Natural killer cell (primary cell): ENCODE data around the gene NDUFB5. TPM values are rescaled to one million over a fixed set of nuclear protein-coding genes. Genes with fewer than 3 reads are reported as not detected.

Experiments
- ATAC-seq, 3 donors: fragments of 150-1000 bp in 2 of 3; fragments of 200-7000 bp in 1 of 3; cut with Tn5 transposase; 1 replicate in 1 of 3; 2 replicates in 2 of 3; pipeline ENCODE4 v1.10.0; 2021; ENCODE audit warnings: mild to moderate bottlenecking in 2 of 3, moderate library complexity in 2 of 3
- DNase-seq, 2 donors: peaks; one replicate each; pipeline versions ENCODE4 v3.0.0 to v3.0.0-alpha.2; 2013 to 2021; ENCODE audit warnings: mixed read lengths in 1 of 2
- H3K27ac ChIP-seq: one replicate; pipeline ENCODE4 v1.5.1; 2013; ENCODE audit warnings: mild to moderate bottlenecking, low read length
- H3K27me3 ChIP-seq: one replicate; pipeline ENCODE4 v1.6.1; 2013; ENCODE audit warnings: low read length; ENCODE audit not compliant: control insufficient read depth, insufficient read depth
- H3K36me3 ChIP-seq: one replicate; pipeline ENCODE4 v1.6.1; 2013; ENCODE audit warnings: low read length; ENCODE audit not compliant: control insufficient read depth, insufficient read depth
- H3K4me1 ChIP-seq: one replicate; pipeline ENCODE4 v1.6.1; 2013; ENCODE audit warnings: low read length; ENCODE audit not compliant: control insufficient read depth, insufficient read depth
- H3K4me3 ChIP-seq: one replicate; pipeline ENCODE4 v1.5.1; 2013; ENCODE audit warnings: low read length
- H3K9me3 ChIP-seq: one replicate; pipeline ENCODE4 v1.6.1; 2013; ENCODE audit warnings: low read length; ENCODE audit not compliant: control insufficient read depth, insufficient read depth
- H3K27ac Mint-ChIP-seq, 2 donors: one replicate each; pipeline ENCODE4 v1.8.0; 2022; ENCODE audit warnings: mild to moderate bottlenecking in 2 of 2, mixed read lengths in 2 of 2, moderate library complexity in 1 of 2
- H3K27me3 Mint-ChIP-seq, 2 donors: one replicate each; pipeline ENCODE4 v1.8.0; 2022; ENCODE audit warnings: low read depth in 2 of 2, mixed read lengths in 2 of 2
- H3K36me3 Mint-ChIP-seq: one replicate; pipeline ENCODE4 v1.8.0; 2022; ENCODE audit warnings: mixed read lengths
- H3K4me1 Mint-ChIP-seq, 2 donors: one replicate each; pipeline ENCODE4 v1.8.0; 2022; ENCODE audit warnings: mixed read lengths in 2 of 2
- H3K4me3 Mint-ChIP-seq: one replicate; pipeline ENCODE4 v1.8.0; 2022; ENCODE audit warnings: mild to moderate bottlenecking, moderate library complexity, mixed read lengths
- H3K9me3 Mint-ChIP-seq, 2 donors: one replicate each; pipeline ENCODE4 v1.8.0; 2022; ENCODE audit warnings: mixed read lengths in 2 of 2
- CTCF ChIP-seq: fragments of 200-600 bp; IDR thresholded peaks from one replicate; pipeline ENCODE4 v1.8.0; 2022; ENCODE audit warnings: antibody characterized with exemption
- WGBS: methylation state at CpG from one replicate; pipeline ENCODE4 v1.1.7; 2013; ENCODE audit warnings: missing lambda C conversion rate; ENCODE audit not compliant: insufficient coverage; 5-methylcytosine and 5-hydroxymethylcytosine counted together
- intact Hi-C: fragments of 100-400 bp; cut with micrococcal nuclease; formaldehyde crosslinking; loops from one replicate; pipeline ENCODE4 v1.14.2; 2022
- total RNA-seq, 4 donors: library from RNA; stranded (reverse); fragments of 120-200 nt in 1 of 4; gene quantifications; one replicate each; pipeline versions ENCODE4 v1.2.3 to v1.2.4, GENCODE V29; 2013 to 2022

Gene NDUFB5
- total RNA-seq, 3 donors from 2014 or later (not counting 1 experiment from before 2014, with no cell fraction given), result 19.0 to 25.4 (median 23.9) TPM

- TF ChIP-seq CTCF, result no peak
- Histone ChIP-seq H3K27me3 (no peaks in the 10 kb centered on the region), H3K27ac (no peak overlapping the region), H3K9me3 (no peaks in the 10 kb centered on the region), H3K36me3 (no peaks in the 10 kb centered on the region), H3K4me3 (no peak overlapping the region), H3K4me1 (no peaks in the 10 kb centered on the region)
- no peak overlapping the region for H3K27ac Mint-ChIP-seq
- DNase-seq, result no peak
- no peaks in the 10 kb centered on the region for H3K27me3 Mint-ChIP-seq
- no peaks in the 10 kb centered on the region for H3K36me3 Mint-ChIP-seq
- WGBS, result 88% methylated on average over 4 of the region's 4 CpGs
- ATAC-seq, result no peak
- intact Hi-C loops, result no loop called here
- H3K4me1 Mint-ChIP-seq, result peaks cover 0 to 4% of the 10 kb centered on the region in 2 donors
- H3K4me3 Mint-ChIP-seq, result no peak overlapping the region
- H3K9me3 Mint-ChIP-seq, result no peaks in the 10 kb centered on the region
These were observed 57.2 kb downstream of the NDUFB5 start for GRCh38 chr3:179661777-179662176.

GRCh38 chr3:179663093-179663492 lies 58.5 kb downstream of the NDUFB5 start:
- H3K4me3 ChIP-seq, result no peak overlapping the region
- ATAC-seq, result no peak
- no peak overlapping the region for H3K27ac Mint-ChIP-seq
- TF ChIP-seq CTCF, result no peak
- WGBS, result 100% methylated on average over 1 of the region's 1 CpG
- no peaks in the 10 kb centered on the region for H3K36me3 Mint-ChIP-seq
- intact Hi-C loops, result no loop called here
- H3K4me1 ChIP-seq, result no peaks in the 10 kb centered on the region
- no peaks in the 10 kb centered on the region for H3K27me3 ChIP-seq
- H3K9me3 Mint-ChIP-seq, result no peaks in the 10 kb centered on the region
- no peaks in the 10 kb centered on the region for H3K36me3 ChIP-seq
- H3K27me3 Mint-ChIP-seq, result no peaks in the 10 kb centered on the region
- no peak for DNase-seq
- H3K9me3 ChIP-seq, result no peaks in the 10 kb centered on the region
- no peak overlapping the region for H3K27ac ChIP-seq
- peaks cover 0 to 4% of the 10 kb centered on the region in 2 donors for H3K4me1 Mint-ChIP-seq
- no peak overlapping the region for H3K4me3 Mint-ChIP-seq

GRCh38 chr3:179666030-179666429 lies 61.4 kb downstream of the NDUFB5 start:
- H3K27ac ChIP-seq, result no peak overlapping the region
- H3K27me3 ChIP-seq, result no peaks in the 10 kb centered on the region
- DNase-seq (no peak), ATAC-seq (no peak)
- no peak overlapping the region for H3K4me3 Mint-ChIP-seq
- no peak for TF ChIP-seq CTCF
- no peaks in the 10 kb centered on the region for H3K9me3 Mint-ChIP-seq
- H3K9me3 ChIP-seq, result no peaks in the 10 kb centered on the region
- H3K4me1 ChIP-seq, result no peaks in the 10 kb centered on the region
- H3K4me3 ChIP-seq, result no peak overlapping the region
- H3K36me3 Mint-ChIP-seq, result no peaks in the 10 kb centered on the region
- peaks cover 0 to 4% of the 10 kb centered on the region in 2 donors for H3K4me1 Mint-ChIP-seq
- H3K27ac Mint-ChIP-seq, result no peak overlapping the region
- no peaks in the 10 kb centered on the region for H3K36me3 ChIP-seq
- intact Hi-C loops, result no loop called here
- 88% methylated on average over 1 of the region's 1 CpG for WGBS
- H3K27me3 Mint-ChIP-seq, result no peaks in the 10 kb centered on the region

- no peak for ATAC-seq
- H3K4me3 Mint-ChIP-seq, result no peak overlapping the region
- WGBS, result 88% methylated on average over 8 of the region's 8 CpGs
These were observed 61.9 kb downstream of the NDUFB5 start for GRCh38 chr3:179666436-179667035.

More at GRCh38 chr3:179666436-179667035, 61.9 kb downstream of the NDUFB5 start:
- no peak for TF ChIP-seq CTCF
- no peaks in the 10 kb centered on the region for H3K9me3 Mint-ChIP-seq
- no peak overlapping the region for H3K27ac Mint-ChIP-seq
- H3K27me3 ChIP-seq, result no peaks in the 10 kb centered on the region
- no peaks in the 10 kb centered on the region for H3K36me3 ChIP-seq
- no peak overlapping the region for H3K27ac ChIP-seq
- H3K36me3 Mint-ChIP-seq, result no peaks in the 10 kb centered on the region
- intact Hi-C loops, result no loop called here
- no peaks in the 10 kb centered on the region for H3K27me3 Mint-ChIP-seq
- no peaks in the 10 kb centered on the region for H3K9me3 ChIP-seq
- no peak for DNase-seq
- no peaks in the 10 kb centered on the region for H3K4me1 ChIP-seq
- H3K4me3 ChIP-seq, result no peak overlapping the region
- H3K4me1 Mint-ChIP-seq, result peaks cover 0 to 4% of the 10 kb centered on the region in 2 donors
